Measurements from ENCODE around the gene STX10. TPM values are rescaled to one million over a fixed set of nuclear protein-coding genes. Genes with fewer than 3 reads are reported as not detected.

Gene STX10
- total and polyA plus RNA-seq, 9 of the 15 experiments (the other 6 are each of a cell fraction or from before 2014, with no cell fraction given) = 0.51 to 66.3 (median 31.0) TPM

- ChIA-PET CTCF (ENCODE audit: low intra/inter-chr PET ratio) (interaction anchor here (1.2 kb wide), 1 partner anchor 12 kb away, joined by 3 read pairs; no protein-coding TSS in a partner anchor), POLR2A (interaction anchor here (4.9 kb wide), 1 partner anchor 37 kb away, joined by 31 read pairs; no protein-coding TSS in a partner anchor)
- H3K27me3 ChIP-seq (ENCODE audit: control insufficient read depth in 2 of 2, insufficient read depth in 2 of 2, low read length in 2 of 2) = no peaks in the 10 kb centered on the region
- intact Hi-C loops (cut with micrococcal nuclease) (loop anchor here (2.0 kb wide), 1 partner anchor 13 kb away; the partner anchor contains the start of gene LYL1), in situ Hi-C loops (cut with MboI) (no loop called here)
- peak overlapping the region; percentile 90 for H3K4me3 ChIP-seq
- peak in 2 of 4 experiments; percentile 27 to 53 for DNase-seq (ENCODE audit: extremely low read depth in 1 of 4, low spot score in 3 of 4)
- no TSS peak for BruUV-seq (replicated peaks)
- peaks cover 61% of the 10 kb centered on the region for H3K79me2 ChIP-seq (ENCODE audit: control insufficient read depth, insufficient read depth, low read length)
- TF ChIP-seq ZNF77 (CRISPR knock-in tag; IDR thresholded peaks at IDR 0.05) (no peak), EGR1 (conservative IDR thresholded peaks at IDR 0.05) (peak; percentile 65)
- H3K4me1 ChIP-seq (replicated peaks in 1 of 2; ENCODE audit: control insufficient read depth in 2 of 2, insufficient read depth in 2 of 2, low read length in 2 of 2) = peaks cover 19 to 41% of the 10 kb centered on the region in 2 experiments; a peak in 4 of 5 replicates
- peaks cover 21% of the 10 kb centered on the region; the same call in 1 of the 2 replicates for H4K20me1 ChIP-seq (replicated peaks; ENCODE audit: control insufficient read depth, insufficient read depth, low read length)
- H3K9me3 ChIP-seq (replicated peaks; ENCODE audit: control insufficient read depth, insufficient read depth, low read depth, low read length) = no peaks in the 10 kb centered on the region
- H3K36me3 ChIP-seq (ENCODE audit: control insufficient read depth, insufficient read depth, low read length) = peaks cover 56% of the 10 kb centered on the region
- H3K9me1 ChIP-seq (ENCODE audit: control insufficient read depth, insufficient read depth, low read length) = peaks cover 12% of the 10 kb centered on the region
- H3K9ac ChIP-seq (ENCODE audit: insufficient read depth in 1 of 2, low read depth in 2 of 2, low read length in 2 of 2) = peak overlapping the region; percentile 87 to 97
- H3K27ac ChIP-seq (ENCODE audit: extremely low read depth, low read depth, low read length) = peak overlapping the region; percentile 77
- WGBS (ENCODE audit: insufficient coverage, low coverage, missing lambda C conversion rate) = 0% methylated on average over 17 of the region's 18 CpGs
- FAIRE-seq = no peak
- peak overlapping the region; percentile 96 for H3K4me2 ChIP-seq (ENCODE audit: insufficient read depth, low read length)
- no peak for ATAC-seq
- H2AFZ ChIP-seq (ENCODE audit: low read depth, low read length) = 0 out of 2 replicates have a peak overlapping the region, but pooled peaks have one; percentile 64
Observed at GRCh38 chr19:13115936-13116281, 34.3 kb downstream of the STX10 start.

GRCh38 chr19:13112555-13112954 is 37.6 kb downstream of the STX10 start:
- no peak overlapping the region for H3K4me2 ChIP-seq (ENCODE audit: insufficient read depth, low read length)
- FAIRE-seq = no peak
- no peaks in the 10 kb centered on the region for H3K9me3 ChIP-seq (replicated peaks; ENCODE audit: control insufficient read depth, insufficient read depth, low read depth, low read length)
- H3K27me3 ChIP-seq (ENCODE audit: control insufficient read depth in 2 of 2, insufficient read depth in 2 of 2, low read length in 2 of 2) = no peaks in the 10 kb centered on the region
- H2AFZ ChIP-seq (ENCODE audit: low read depth, low read length) = no peak overlapping the region
- no peak overlapping the region for H3K27ac ChIP-seq (ENCODE audit: extremely low read depth, low read depth, low read length)
- peaks cover 0 to 31% of the 10 kb centered on the region in 2 experiments; a peak in 3 of 5 replicates for H3K4me1 ChIP-seq (replicated peaks in 1 of 2; ENCODE audit: control insufficient read depth in 2 of 2, insufficient read depth in 2 of 2, low read length in 2 of 2)
- H3K9me1 ChIP-seq (ENCODE audit: control insufficient read depth, insufficient read depth, low read length) = no peaks in the 10 kb centered on the region
- no TSS peak for BruUV-seq (replicated peaks)
- H3K79me2 ChIP-seq (ENCODE audit: control insufficient read depth, insufficient read depth, low read length) = peaks cover 30% of the 10 kb centered on the region
- no peak for DNase-seq (ENCODE audit: extremely low read depth in 1 of 4, low spot score in 3 of 4)
- H4K20me1 ChIP-seq (replicated peaks; ENCODE audit: control insufficient read depth, insufficient read depth, low read length) = no peaks in the 10 kb centered on the region
- H3K4me3 ChIP-seq = no peak overlapping the region
- peaks cover 61% of the 10 kb centered on the region for H3K36me3 ChIP-seq (ENCODE audit: control insufficient read depth, insufficient read depth, low read length)
- peak; percentile 25; the same call in 1 of the 2 replicates for TF ChIP-seq POLR2G (IDR thresholded peaks at IDR 0.05; ENCODE audit: low read depth, low read length)
- TF ChIP-seq FOXA1 (IDR thresholded peaks at IDR 0.05; ENCODE audit: borderline replicate concordance) = no peak
- TF ChIP-seq RBFOX2 (IDR thresholded peaks at IDR 0.05; ENCODE audit: low read depth, low read length) = peak; percentile 49
- CTCF ChIA-PET (ENCODE audit: low intra/inter-chr PET ratio) = no interaction called here
- peak overlapping the region in 1 of 2 experiments; percentile 14; a peak in 1 of 4 replicates for H3K9ac ChIP-seq (ENCODE audit: insufficient read depth in 1 of 2, low read depth in 2 of 2, low read length in 2 of 2)
- in situ Hi-C loops (cut with MboI) = no loop called here
- intact Hi-C loops (cut with micrococcal nuclease) = no loop called here
- POLR2A ChIA-PET = interaction anchor here (1.0 to 1.2 kb wide), 2 partner anchors 11 to 41 kb away, joined by 3 read pairs; no protein-coding TSS in a partner anchor
- WGBS (ENCODE audit: insufficient coverage, low coverage, missing lambda C conversion rate) = 98% methylated on average over 7 of the region's 10 CpGs
- no peak for ATAC-seq

Data from K562 (cell line).